Measurements from ENCODE around the gene STAT2. TPM values are rescaled to one million over a fixed set of nuclear protein-coding genes. Genes with fewer than 3 reads are reported as not detected.

STAT2 gene
- total and polyA plus RNA-seq, 9 of the 15 experiments (the other 6 are each of a cell fraction or from before 2014, with no cell fraction given): 15.5 to 46.9 (median 40.1) TPM

DNA sequence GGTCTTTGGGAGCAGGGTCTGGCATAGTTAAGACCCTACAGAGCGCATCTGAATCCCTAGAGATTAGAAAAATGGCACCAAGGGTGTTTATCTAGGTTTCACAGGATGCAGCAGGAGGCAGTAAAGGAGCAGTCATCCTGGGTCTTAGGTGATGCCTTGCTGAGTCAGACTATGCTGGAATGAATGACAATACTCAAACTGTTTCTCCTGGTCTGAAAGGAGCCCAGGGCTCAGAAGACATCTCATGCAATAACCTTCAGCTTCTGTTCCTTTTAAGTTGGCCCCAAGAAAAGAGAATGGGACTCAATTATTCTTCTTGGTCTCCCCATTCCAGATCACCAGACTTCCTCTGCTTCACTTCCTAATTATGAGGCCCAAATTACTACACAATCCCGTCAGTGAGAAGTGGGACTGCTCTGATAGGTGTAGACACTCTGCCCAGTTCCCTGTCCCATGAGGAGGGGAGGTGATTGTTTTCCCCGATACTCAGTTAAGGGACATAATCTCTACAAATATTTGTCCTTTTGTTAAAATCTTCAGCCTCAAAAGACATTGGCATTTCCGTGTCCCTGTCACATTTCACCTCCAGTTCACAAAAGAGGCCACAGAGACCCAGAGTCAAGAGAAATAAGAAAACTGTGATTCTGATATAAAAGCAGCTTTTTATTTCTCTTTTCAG, 17.5 kb upstream of the STAT2 start (continued):
- TF ChIP-seq, protein P1, sequence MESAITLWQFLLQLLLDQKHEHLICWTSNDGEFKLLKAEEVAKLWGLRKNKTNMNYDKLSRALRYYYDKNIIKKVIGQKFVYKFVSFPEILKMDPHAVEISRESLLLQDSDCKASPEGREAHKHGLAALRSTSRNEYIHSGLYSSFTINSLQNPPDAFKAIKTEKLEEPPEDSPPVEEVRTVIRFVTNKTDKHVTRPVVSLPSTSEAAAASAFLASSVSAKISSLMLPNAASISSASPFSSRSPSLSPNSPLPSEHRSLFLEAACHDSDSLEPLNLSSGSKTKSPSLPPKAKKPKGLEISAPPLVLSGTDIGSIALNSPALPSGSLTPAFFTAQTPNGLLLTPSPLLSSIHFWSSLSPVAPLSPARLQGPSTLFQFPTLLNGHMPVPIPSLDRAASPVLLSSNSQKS (CRISPR knock-in tag; IDR thresholded peaks at IDR 0.05): no peak
- TF ChIP-seq, protein P2, sequence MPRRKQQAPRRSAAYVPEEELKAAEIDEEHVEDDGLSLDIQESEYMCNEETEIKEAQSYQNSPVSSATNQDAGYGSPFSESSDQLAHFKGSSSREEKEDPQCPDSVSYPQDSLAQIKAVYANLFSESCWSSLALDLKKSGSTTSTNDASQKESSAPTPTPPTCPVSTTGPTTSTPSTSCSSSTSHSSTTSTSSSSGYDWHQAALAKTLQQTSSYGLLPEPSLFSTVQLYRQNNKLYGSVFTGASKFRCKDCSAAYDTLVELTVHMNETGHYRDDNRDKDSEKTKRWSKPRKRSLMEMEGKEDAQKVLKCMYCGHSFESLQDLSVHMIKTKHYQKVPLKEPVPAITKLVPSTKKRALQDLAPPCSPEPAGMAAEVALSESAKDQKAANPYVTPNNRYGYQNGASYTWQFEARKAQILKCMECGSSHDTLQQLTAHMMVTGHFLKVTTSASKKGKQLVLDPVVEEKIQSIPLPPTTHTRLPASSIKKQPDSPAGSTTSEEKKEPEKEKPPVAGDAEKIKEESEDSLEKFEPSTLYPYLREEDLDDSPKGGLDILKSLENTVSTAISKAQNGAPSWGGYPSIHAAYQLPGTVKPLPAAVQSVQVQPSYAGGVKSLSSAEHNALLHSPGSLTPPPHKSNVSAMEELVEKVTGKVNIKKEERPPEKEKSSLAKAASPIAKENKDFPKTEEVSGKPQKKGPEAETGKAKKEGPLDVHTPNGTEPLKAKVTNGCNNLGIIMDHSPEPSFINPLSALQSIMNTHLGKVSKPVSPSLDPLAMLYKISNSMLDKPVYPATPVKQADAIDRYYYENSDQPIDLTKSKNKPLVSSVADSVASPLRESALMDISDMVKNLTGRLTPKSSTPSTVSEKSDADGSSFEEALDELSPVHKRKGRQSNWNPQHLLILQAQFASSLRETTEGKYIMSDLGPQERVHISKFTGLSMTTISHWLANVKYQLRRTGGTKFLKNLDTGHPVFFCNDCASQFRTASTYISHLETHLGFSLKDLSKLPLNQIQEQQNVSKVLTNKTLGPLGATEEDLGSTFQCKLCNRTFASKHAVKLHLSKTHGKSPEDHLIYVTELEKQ (CRISPR knock-in tag; IDR thresholded peaks at IDR 0.05): no peak
- TF ChIP-seq THAP7 (CRISPR knock-in tag; IDR thresholded peaks at IDR 0.05) (no peak), ZNF512 (tag; IDR thresholded peaks at IDR 0.05) (no peak), FOXP1 (CRISPR knock-in tag; IDR thresholded peaks at IDR 0.05) (no peak), ZNF24 (IDR thresholded peaks at IDR 0.05) (peak; percentile 84), ZFP30 (CRISPR knock-in tag; IDR thresholded peaks at IDR 0.05; ENCODE audit: borderline replicate concordance) (no peak), SRSF3 (IDR thresholded peaks at IDR 0.05; ENCODE audit: insufficient read depth, low read length) (no peak), CBX8 (IDR thresholded peaks at IDR 0.05; ENCODE audit: borderline replicate concordance, extremely low read depth, low read depth, low read length, poor library complexity, severe bottlenecking) (no peak), ZNF282 (CRISPR knock-in tag; IDR thresholded peaks at IDR 0.05) (no peak), ZNF324 (CRISPR knock-in tag; IDR thresholded peaks at IDR 0.05) (no peak), STAT5A (IDR thresholded peaks at IDR 0.05; ENCODE audit: borderline replicate concordance, low read length) (peak; percentile 70), CHCHD3 (CRISPR knock-in tag; IDR thresholded peaks at IDR 0.05) (no peak), GTF2F1 (IDR thresholded peaks at IDR 0.05; ENCODE audit: low read depth, low read length) (no peak)
- TF ChIP-seq, protein P3, sequence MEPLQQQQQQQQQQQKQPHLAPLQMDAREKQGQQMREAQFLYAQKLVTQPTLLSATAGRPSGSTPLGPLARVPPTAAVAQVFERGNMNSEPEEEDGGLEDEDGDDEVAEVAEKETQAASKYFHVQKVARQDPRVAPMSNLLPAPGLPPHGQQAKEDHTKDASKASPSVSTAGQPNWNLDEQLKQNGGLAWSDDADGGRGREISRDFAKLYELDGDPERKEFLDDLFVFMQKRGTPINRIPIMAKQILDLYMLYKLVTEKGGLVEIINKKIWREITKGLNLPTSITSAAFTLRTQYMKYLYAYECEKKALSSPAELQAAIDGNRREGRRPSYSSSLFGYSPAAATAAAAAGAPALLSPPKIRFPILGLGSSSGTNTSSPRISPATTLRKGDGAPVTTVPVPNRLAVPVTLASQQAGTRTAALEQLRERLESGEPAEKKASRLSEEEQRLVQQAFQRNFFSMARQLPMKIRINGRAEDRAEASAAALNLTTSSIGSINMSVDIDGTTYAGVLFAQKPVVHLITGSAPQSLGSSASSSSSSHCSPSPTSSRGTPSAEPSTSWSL (CRISPR knock-in tag; IDR thresholded peaks at IDR 0.05; ENCODE audit: borderline replicate concordance): no peak
- TF ChIP-seq, protein P4, sequence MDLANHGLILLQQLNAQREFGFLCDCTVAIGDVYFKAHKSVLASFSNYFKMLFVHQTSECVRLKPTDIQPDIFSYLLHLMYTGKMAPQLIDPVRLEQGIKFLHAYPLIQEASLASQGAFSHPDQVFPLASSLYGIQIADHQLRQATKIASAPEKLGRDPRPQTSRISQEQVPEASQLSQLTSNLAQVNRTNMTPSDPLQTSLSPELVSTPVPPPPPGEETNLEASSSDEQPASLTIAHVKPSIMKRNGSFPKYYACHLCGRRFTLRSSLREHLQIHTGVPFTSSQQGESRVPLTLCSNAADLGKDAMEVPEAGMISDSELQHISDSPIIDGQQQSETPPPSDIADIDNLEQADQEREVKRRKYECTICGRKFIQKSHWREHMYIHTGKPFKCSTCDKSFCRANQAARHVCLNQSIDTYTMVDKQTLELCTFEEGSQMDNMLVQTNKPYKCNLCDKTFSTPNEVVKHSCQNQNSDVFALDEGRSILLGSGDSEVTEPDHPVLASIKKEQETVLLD (IDR thresholded peaks at IDR 0.05): no peak; the same call in 1 of the 2 replicates

Measured in K562 (cell line).